GM23338 (cell line): Measurements from ENCODE around the gene NDRG3. TPM values are rescaled to one million over a fixed set of nuclear protein-coding genes. Genes with fewer than 3 reads are reported as not detected.

ENCODE experiments used
- ATAC-seq: fragments of 200-7000 bp; cut with Tn5 transposase; 3 replicates; pipeline ENCODE4 v1.9.1; 2020
- DNase-seq: peaks from one replicate; pipeline ENCODE4 v3.0.0-alpha.2; 2015; ENCODE audit warnings: low spot score
- H2AFZ ChIP-seq: fragments of 200-600 bp; sonication (generic); 2 replicates; pipeline ENCODE4 v1.8.0; 2016; ENCODE audit warnings: antibody characterized with exemption, mild to moderate bottlenecking, moderate library complexity
- H3F3A ChIP-seq: fragments of 200-600 bp; sonication (generic); replicated peaks from 2 replicates; pipeline ENCODE4 v1.8.0; 2017; ENCODE audit warnings: antibody characterized with exemption, mixed run types, low read depth
- H3K27ac ChIP-seq: fragments of 200-600 bp; sonication (generic); 2 replicates; pipeline ENCODE4 v1.6.1; 2016; ENCODE audit warnings: low read depth
- H3K27me3 ChIP-seq: fragments of 200-600 bp; sonication (generic); 2 replicates; pipeline ENCODE4 v1.8.0; 2016; ENCODE audit warnings: mild to moderate bottlenecking, mixed run types, moderate library complexity; ENCODE audit not compliant: insufficient read depth
- H3K36me3 ChIP-seq: fragments of 200-600 bp; sonication (generic); 2 replicates; pipeline ENCODE4 v1.8.0; 2016; ENCODE audit warnings: mild to moderate bottlenecking; ENCODE audit not compliant: insufficient read depth
- H3K4me1 ChIP-seq: fragments of 200-600 bp; sonication (generic); 2 replicates; pipeline ENCODE4 v1.8.0; 2016; ENCODE audit warnings: mild to moderate bottlenecking, moderate library complexity; ENCODE audit not compliant: insufficient read depth
- H3K4me2 ChIP-seq: fragments of 200-600 bp; sonication (generic); 2 replicates; pipeline ENCODE4 v1.7.1; 2017; ENCODE audit warnings: mixed run types
- H3K4me3 ChIP-seq: fragments of 200-600 bp; sonication (generic); 2 replicates; pipeline ENCODE4 v1.6.1; 2016; ENCODE audit warnings: mixed run types
- H3K79me2 ChIP-seq: fragments of 200-600 bp; sonication (generic); replicated peaks from 2 replicates; pipeline ENCODE4 v1.8.0; 2017; ENCODE audit warnings: mild to moderate bottlenecking; ENCODE audit not compliant: insufficient read depth
- H3K9me2 ChIP-seq: fragments of 200-600 bp; sonication (generic); 2 replicates; pipeline ENCODE4 v1.8.0; 2017; ENCODE audit not compliant: insufficient read depth
- H4K20me1 ChIP-seq: fragments of 200-600 bp; sonication (generic); replicated peaks from 2 replicates; pipeline ENCODE4 v1.8.0; 2017; ENCODE audit warnings: mild to moderate bottlenecking; ENCODE audit not compliant: insufficient read depth
- H3K27ac Mint-ChIP-seq: 2 replicates; pipeline ENCODE4 v1.8.0; 2020; ENCODE audit warnings: inconsistent platforms, mild to moderate bottlenecking, moderate library complexity, mixed read lengths
- H3K27me3 Mint-ChIP-seq: 3 replicates; pipeline ENCODE4 v1.8.0; 2022; ENCODE audit warnings: low read depth, mild to moderate bottlenecking, moderate library complexity, mixed read lengths, inconsistent platforms; ENCODE audit not compliant: insufficient read depth, poor library complexity
- H3K36me3 Mint-ChIP-seq: 3 replicates; pipeline ENCODE4 v1.8.0; 2021; ENCODE audit warnings: low read depth, mild to moderate bottlenecking, inconsistent platforms, moderate library complexity, mixed read lengths
- H3K4me1 Mint-ChIP-seq: 3 replicates; pipeline ENCODE4 v1.8.0; 2020; ENCODE audit warnings: mild to moderate bottlenecking, inconsistent platforms, mixed read lengths
- H3K4me3 Mint-ChIP-seq: 3 replicates; pipeline ENCODE4 v1.8.0; 2021; ENCODE audit warnings: moderate library complexity, mild to moderate bottlenecking, inconsistent platforms, mixed read lengths
- H3K9me3 Mint-ChIP-seq: 3 replicates; pipeline ENCODE4 v1.8.0; 2020; ENCODE audit warnings: moderate library complexity, mild to moderate bottlenecking, inconsistent platforms, mixed read lengths
- CREB1 ChIP-seq: fragments of 250-450 bp; sonication (Bioruptor Pico); IDR thresholded peaks from 2 replicates; pipeline ENCODE4 v1.5.0; 2020; ENCODE audit warnings: low read depth, mild to moderate bottlenecking, moderate library complexity
- CTCF ChIP-seq, 2 experiments: fragments of 200-600 bp in 1 of 2; sonication (generic) in 1 of 2; conservative IDR thresholded peaks; 2 replicates each; pipeline versions ENCODE4 v1.5.1 to v1.6.1; 2016 to 2017; ENCODE audit warnings: antibody characterized with exemption in 2 of 2, low read depth in 2 of 2, mild to moderate bottlenecking in 2 of 2, moderate library complexity in 1 of 2
- EZH2 ChIP-seq: fragments of 200-600 bp; sonication (generic); IDR thresholded peaks from one replicate; pipeline ENCODE4 v1.8.0; 2017; ENCODE audit warnings: antibody characterized with exemption, mild to moderate bottlenecking, low read depth; ENCODE audit not compliant: unreplicated experiment
- EZH2phosphoT487 ChIP-seq: fragments of 200-600 bp; sonication (generic); IDR thresholded peaks from one replicate; pipeline ENCODE4 v1.8.1; 2018; ENCODE audit warnings: antibody characterized with exemption; ENCODE audit not compliant: unreplicated experiment
- JUNB ChIP-seq: IDR thresholded peaks from one replicate; pipeline ENCODE4 v1.6.1; 2016; ENCODE audit warnings: antibody characterized with exemption; ENCODE audit not compliant: unreplicated experiment
- NANOG ChIP-seq: IDR thresholded peaks from 2 replicates; pipeline ENCODE4 v1.6.1; 2016; ENCODE audit warnings: antibody characterized with exemption, borderline replicate concordance
- POLR2AphosphoS5 ChIP-seq: IDR thresholded peaks from 2 replicates; pipeline ENCODE4 v1.6.1; 2016; ENCODE audit warnings: antibody characterized with exemption, low read depth
- STAT1 ChIP-seq: IDR thresholded peaks from one replicate; pipeline ENCODE4 v1.6.1; 2016; ENCODE audit warnings: antibody characterized with exemption; ENCODE audit not compliant: unreplicated experiment
- ZNF114 ChIP-seq: fragments of 250-450 bp; sonication (Bioruptor Pico); IDR thresholded peaks from 2 replicates; pipeline ENCODE4 v1.5.0; 2020; ENCODE audit warnings: mild to moderate bottlenecking, moderate library complexity
- ZNF462 ChIP-seq: fragments of 250-450 bp; sonication (Bioruptor Pico); IDR thresholded peaks from 2 replicates; pipeline ENCODE4 v1.5.0; 2020; ENCODE audit warnings: mild to moderate bottlenecking, moderate library complexity
- polyA plus RNA-seq: library from polyadenylated mRNA; unstranded; fragments of >200 nt; fragmentation: Nextera tagmentation; extraction: Ambion mirVana; gene quantifications from 2 replicates; pipeline ENCODE4 v1.2.1, GENCODE V29; 2016
- total RNA-seq: library from RNA; depleted of rRNA; stranded (reverse); fragments of >200 nt; shearing (Covaris generic); gene quantifications from 2 replicates; pipeline ENCODE4 v1.2.3, GENCODE V29; 2014
- TF ChIP-seq, protein P1 (sequence below): IDR thresholded peaks from one replicate; pipeline ENCODE4 v1.6.1; 2018; ENCODE audit warnings: antibody characterized with exemption; ENCODE audit not compliant: unreplicated experiment

The NDRG3 gene
- total and polyA plus RNA-seq, 2 experiments from 2014 or later, result 18.6 to 24.0 TPM

GRCh38 chr20:36768768-36769430 lies 23.0 kb upstream of the NDRG3 start:
- Mint-ChIP-seq H3K36me3 (peaks cover 24% of the 10 kb centered on the region; the same call in 2 of the 3 replicates), H3K4me3 (no peak overlapping the region), H3K4me1 (peaks cover 6% of the 10 kb centered on the region; the same call in 2 of the 3 replicates), H3K27me3 (peaks cover 4% of the 10 kb centered on the region), H3K27ac (no peak overlapping the region), H3K9me3 (peaks cover 2% of the 10 kb centered on the region; the same call in 1 of the 3 replicates)
- H3K36me3 ChIP-seq, result peaks cover 4% of the 10 kb centered on the region; the same call in 1 of the 2 replicates
- 0 out of 2 replicates have a peak overlapping the region, but pooled peaks have one; percentile 34 for H3K27ac ChIP-seq
- TF ChIP-seq, protein P1, sequence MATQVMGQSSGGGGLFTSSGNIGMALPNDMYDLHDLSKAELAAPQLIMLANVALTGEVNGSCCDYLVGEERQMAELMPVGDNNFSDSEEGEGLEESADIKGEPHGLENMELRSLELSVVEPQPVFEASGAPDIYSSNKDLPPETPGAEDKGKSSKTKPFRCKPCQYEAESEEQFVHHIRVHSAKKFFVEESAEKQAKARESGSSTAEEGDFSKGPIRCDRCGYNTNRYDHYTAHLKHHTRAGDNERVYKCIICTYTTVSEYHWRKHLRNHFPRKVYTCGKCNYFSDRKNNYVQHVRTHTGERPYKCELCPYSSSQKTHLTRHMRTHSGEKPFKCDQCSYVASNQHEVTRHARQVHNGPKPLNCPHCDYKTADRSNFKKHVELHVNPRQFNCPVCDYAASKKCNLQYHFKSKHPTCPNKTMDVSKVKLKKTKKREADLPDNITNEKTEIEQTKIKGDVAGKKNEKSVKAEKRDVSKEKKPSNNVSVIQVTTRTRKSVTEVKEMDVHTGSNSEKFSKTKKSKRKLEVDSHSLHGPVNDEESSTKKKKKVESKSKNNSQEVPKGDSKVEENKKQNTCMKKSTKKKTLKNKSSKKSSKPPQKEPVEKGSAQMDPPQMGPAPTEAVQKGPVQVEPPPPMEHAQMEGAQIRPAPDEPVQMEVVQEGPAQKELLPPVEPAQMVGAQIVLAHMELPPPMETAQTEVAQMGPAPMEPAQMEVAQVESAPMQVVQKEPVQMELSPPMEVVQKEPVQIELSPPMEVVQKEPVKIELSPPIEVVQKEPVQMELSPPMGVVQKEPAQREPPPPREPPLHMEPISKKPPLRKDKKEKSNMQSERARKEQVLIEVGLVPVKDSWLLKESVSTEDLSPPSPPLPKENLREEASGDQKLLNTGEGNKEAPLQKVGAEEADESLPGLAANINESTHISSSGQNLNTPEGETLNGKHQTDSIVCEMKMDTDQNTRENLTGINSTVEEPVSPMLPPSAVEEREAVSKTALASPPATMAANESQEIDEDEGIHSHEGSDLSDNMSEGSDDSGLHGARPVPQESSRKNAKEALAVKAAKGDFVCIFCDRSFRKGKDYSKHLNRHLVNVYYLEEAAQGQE, result no peak
- no peak for TF ChIP-seq EZH2phosphoT487
- no peak for TF ChIP-seq CTCF (conservative IDR thresholded peaks at IDR 0.05; ENCODE audit: low read depth in 2 of 2)
- no peak for TF ChIP-seq CREB1 (CRISPR knock-in tag)
- TF ChIP-seq NANOG, result no peak
- TF ChIP-seq ZNF462, result no peak
- TF ChIP-seq EZH2, result no peak
- TF ChIP-seq JUNB, result no peak
- no peak for TF ChIP-seq POLR2AphosphoS5
- TF ChIP-seq ZNF114 (CRISPR knock-in tag), result no peak
- no peak for TF ChIP-seq STAT1
- H3K79me2 ChIP-seq, result peaks cover 7% of the 10 kb centered on the region; the same call in 1 of the 2 replicates
- no peak overlapping the region for H2AFZ ChIP-seq
- H3K4me1 ChIP-seq, result no peaks in the 10 kb centered on the region; the same call in 1 of the 2 replicates
- no peak overlapping the region for H3K4me2 ChIP-seq
- no peaks in the 10 kb centered on the region for H4K20me1 ChIP-seq
- peaks cover 6% of the 10 kb centered on the region; the same call in 1 of the 2 replicates for H3F3A ChIP-seq
- H3K4me3 ChIP-seq, result no peak overlapping the region
- DNase-seq, result no peak
- no peaks in the 10 kb centered on the region for H3K27me3 ChIP-seq
- ATAC-seq, result no peak
- H3K9me2 ChIP-seq, result no peaks in the 10 kb centered on the region
